ENCODE data around the gene REEP1. TPM values are rescaled to one million over a fixed set of nuclear protein-coding genes. Genes with fewer than 3 reads are reported as not detected.
"Not testable (repeated sequence)": the region's sequence is repeated elsewhere in the genome, so short reads cannot be mapped to it uniquely, and the experiment has no call there.

Gene REEP1
- total RNA-seq, 1 experiment from 2014 or later, result not detected

DNA sequence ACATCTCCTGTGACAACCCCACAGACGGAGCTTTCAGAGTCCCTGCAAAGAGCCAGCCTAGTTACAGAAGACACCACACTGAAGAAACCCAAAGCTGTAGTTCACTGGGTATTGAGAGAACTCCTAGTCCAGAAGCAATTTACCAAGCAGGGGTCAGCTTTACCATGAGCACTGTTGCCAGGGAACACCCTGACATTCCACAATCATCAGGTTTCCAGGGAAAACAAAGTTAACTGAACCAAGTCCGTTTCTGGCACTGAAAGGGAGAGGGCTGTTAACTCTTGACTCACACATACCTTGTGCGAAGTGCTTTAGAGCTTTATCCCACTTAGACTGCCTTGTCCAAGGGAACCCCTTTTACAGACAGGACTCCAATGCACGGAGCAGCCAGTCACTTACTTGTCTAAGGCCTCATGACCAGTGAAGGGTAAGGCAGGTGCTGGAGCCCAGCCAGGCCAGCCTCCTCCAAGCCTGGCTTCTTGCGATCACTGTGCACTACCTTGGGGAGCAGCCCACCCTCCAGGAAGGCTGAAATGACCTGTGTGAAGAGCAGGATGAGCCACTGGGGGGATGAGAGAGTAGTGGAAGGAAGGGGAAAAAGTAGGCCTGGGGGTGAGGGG is 53.9 kb downstream of the REEP1 start:
- no peak for DNase-seq (ENCODE audit: low read depth)

DNA sequence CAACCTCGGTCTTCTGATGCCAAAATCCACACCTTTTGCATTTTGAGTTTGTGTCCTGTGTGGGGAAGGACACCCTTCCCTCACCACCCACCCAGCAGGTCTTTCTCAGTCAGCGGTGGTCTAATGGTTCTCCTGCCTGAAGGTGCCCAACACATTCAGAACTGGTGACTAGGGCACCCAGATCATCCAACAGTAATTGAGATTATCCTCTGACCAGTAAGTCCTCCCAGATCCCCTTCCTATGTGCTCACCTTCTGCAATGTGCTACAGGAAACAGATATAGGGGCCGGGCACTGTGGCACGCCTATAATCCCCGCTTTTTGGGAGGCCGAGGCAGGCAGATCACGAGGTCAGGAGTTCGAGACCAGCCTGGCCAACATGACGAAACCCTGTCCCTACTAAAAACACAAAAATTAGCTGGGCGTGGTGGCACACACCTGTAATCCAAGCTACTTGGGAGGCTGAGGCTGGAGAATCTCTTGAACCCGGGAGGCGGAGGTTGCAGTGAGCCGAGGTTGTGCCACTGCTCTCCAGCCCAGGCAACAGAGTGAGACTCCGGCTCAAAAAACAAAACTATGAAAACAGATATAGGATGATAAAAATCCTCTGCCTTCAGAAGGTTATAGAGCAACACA is 56.2 kb downstream of the REEP1 start:
- no peak for DNase-seq (ENCODE audit: low read depth)

- no peak for DNase-seq (ENCODE audit: low read depth)
These were observed 57.2 kb downstream of the REEP1 start for GRCh38 chr2:86280191-86280667.

GRCh38 chr2:86275962-86276361 is 61.5 kb downstream of the REEP1 start:
- no peak for DNase-seq (ENCODE audit: low read depth)

- no peak for DNase-seq (ENCODE audit: low read depth)
These were observed 62.0 kb downstream of the REEP1 start for GRCh38 chr2:86275384-86275799.

DNA sequence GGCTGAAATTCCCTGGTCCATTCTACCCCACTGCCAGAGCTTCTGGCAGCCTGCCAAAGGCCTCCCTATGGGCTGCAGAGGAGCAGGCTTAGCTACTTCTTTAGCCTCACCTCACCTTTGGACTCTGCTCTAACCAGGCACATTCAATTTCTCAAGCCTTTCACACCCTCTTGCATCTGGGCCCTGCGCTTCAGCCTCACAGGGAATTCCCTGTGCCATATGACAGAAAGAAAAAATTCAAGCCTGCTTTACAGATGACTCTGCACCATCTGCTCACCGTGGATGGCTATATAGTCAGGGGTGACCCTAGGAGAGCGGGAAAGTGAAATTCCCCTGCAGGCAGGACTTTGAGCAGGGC is 62.5 kb downstream of the REEP1 start:
- peak; percentile 88 for DNase-seq (ENCODE audit: low read depth)

DNA sequence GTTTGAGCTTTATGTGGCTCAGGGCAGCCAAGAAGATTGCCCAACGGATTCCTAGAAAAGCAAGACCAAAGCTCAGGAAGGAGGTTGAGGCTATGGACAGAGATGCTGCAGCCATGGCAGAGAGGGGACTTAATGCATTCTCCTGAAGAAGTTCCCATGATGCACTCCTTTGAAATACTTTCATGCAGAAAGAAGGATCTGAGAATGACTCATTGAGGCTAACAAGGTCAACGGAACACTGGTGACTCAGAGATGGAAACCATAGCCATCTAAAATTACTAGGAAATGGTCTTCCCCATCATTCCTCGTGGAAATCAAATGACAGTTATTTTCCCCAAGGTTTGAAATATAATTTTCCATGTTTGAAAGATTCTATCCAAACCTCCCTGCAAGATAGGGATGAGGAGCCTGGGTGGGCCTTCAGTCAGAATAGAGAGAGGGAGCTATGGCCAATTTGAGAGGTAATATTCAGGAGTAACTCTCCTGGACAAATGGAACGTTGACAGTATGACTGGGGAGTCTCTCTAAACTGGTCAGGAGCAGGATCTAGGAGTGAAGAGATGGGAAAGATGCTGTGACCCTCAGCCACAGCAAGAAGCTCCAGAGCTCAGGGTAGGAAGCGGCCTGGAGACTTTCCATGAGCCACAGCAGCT is 63.0 kb downstream of the REEP1 start:
- peak; percentile 93 for DNase-seq (ENCODE audit: low read depth)

- peak; percentile 13 for DNase-seq (ENCODE audit: low read depth)
These were observed 65.3 kb downstream of the REEP1 start for GRCh38 chr2:86272111-86272510.

GRCh38 chr2:86271248-86271647 is 66.2 kb downstream of the REEP1 start:
- DNase-seq (ENCODE audit: low read depth), result no peak

DNA sequence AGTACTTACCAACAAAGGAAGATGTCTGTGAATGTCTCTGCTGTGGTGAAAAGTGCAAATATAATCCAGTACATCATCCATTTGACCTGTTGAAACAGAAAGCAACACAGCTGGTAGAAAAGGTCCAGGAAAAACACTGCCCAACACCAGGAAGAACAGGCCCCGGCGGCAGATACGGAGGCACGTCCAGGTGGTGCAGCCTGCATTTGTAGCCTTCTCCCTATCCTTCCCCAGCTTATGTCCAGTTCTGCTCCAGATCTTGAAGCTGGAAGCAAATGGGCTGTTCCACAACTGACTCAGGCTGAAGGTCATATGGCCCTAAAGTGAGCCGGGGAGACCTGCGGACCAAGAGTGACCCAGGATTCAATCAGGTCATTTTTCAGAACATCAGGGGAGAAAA is 73.5 kb downstream of the REEP1 start:
- DNase-seq (ENCODE audit: low read depth), result no peak

- DNase-seq (ENCODE audit: low read depth), result no peak
These were observed 76.4 kb downstream of the REEP1 start for GRCh38 chr2:86260978-86261377.

- DNase-seq (ENCODE audit: low read depth), result no peak
These were observed 79.3 kb downstream of the REEP1 start for GRCh38 chr2:86258106-86258505.

GRCh38 chr2:86256982-86257381 is 80.4 kb downstream of the REEP1 start:
- peak; percentile 10 for DNase-seq (ENCODE audit: low read depth)

DNA sequence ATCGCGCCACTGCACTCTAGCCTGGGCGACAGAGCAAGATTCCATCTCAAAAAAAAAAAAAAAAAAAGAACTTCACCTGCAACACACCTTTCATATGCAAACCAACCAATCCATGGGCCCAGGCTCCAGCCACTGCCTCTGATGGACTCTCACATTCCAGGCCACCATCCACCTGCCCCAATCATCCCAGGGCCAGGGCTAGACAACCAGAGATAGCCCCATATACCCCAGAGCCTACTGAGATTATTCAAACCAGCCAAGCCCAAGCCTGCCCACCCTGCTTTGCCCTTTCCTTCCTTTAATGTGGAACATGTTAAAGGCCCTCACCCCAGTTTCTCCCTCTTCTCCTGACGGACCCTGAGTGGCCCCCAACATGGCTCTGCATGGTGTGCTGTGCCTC is 81.1 kb downstream of the REEP1 start:
- no peak for DNase-seq (ENCODE audit: low read depth)

DNA sequence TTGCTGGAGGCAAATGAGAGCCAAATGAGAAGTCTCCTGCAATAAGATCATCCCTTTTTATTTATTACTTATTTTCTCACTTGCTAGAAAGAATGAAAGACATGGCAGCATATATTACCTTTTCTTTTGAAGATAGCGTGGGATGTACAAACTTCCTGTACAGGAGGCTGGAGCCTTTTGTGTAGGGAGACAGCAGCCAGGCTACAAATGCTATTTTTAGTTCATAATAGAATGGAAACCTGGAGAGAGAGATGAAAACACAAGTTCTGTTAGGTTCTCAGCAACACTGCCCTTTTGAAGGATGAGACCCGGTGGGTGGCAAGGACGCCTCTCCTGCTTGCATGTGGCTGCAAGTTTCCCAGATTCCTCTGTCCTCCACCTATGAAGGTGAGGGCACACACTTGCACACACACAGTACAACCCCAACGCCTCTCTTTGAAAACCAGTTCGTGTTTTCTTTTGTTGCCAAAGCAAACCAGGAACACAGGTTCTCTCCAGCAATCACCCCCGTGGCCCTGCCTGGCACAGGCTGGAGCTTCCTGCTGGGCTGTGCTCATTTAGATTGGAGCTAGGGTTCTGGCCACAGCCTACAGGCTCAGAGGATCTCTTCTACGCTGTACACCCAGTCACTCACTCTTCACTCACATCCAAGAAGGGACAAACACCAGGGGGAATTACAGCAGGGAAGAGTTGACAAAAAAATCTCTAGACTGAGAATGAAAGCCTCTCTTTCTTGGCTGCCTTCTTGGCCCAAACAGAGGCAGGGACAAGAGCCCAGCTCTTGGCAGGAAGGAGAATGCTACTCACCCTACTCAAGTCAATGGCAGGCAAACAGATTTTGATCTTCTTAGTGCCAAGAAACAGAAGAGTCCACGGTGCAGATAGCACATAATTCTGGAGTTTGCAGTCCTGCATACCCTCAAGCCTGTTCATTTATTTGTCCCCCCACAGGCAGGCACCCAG is 82.6 kb downstream of the REEP1 start:
- no peak for DNase-seq (ENCODE audit: low read depth)

- no peak for DNase-seq (ENCODE audit: low read depth)
These were observed 84.0 kb downstream of the REEP1 start for GRCh38 chr2:86253424-86253823.

GRCh38 chr2:86251840-86252266 is 85.6 kb downstream of the REEP1 start:
- DNase-seq (ENCODE audit: low read depth), result peak; percentile 17

- DNase-seq (ENCODE audit: low read depth), result peak; percentile 96
These were observed 87.6 kb downstream of the REEP1 start for GRCh38 chr2:86249579-86250391.

DNA sequence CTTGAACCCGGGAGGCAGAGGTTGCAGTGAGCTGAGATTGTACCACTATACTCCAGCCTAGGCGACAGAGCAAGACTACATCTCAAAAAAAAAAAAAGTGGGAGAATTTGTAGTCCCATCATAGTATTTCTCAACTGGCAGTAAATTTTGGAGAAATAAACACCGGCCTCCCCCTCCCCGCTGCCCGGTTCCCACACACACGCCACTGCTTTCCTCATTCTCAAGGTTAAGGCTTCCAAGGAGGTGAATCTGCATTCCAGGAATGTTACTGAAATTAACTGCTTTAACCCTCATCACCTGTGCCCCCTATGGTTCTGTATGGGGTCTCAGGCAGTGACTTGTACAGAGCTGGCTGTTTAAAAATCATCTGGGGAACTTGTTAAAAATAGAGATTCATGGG is 88.2 kb downstream of the REEP1 start:
- no peak for DNase-seq (ENCODE audit: low read depth)

DNA sequence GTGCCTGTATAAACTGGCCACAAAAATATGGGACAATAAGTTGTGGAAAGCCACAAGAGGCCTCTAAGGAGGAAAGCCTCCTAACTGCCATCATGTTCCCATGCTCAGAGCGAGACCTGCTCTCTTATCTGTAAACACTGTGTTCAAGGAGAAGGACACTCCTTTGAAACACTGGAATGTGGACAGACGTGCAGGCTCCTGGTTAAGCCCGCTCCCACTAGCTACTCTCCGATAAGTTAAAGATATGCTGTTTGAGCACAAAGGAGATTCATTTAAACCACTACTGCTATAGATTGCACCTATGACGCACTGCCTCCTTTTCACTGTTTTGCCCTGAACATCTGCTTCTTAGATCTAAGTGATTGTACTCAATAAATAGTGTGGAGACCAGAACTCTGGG is 92.2 kb downstream of the REEP1 start:
- DNase-seq (ENCODE audit: low read depth), result not testable (repeated sequence)

GRCh38 chr2:86244781-86245180 is 92.6 kb downstream of the REEP1 start:
- DNase-seq (ENCODE audit: low read depth), result not testable (repeated sequence)

Measured in RPMI7951 (cell line).